ENCODE data around the gene BDH1.

- TF ChIP-seq CTCF (IDR thresholded peaks at IDR 0.05; ENCODE audit: control extremely low read depth in 1 of 3, insufficient read depth in 1 of 3, low read depth in 1 of 3, low read length in 3 of 3) (no peak), HDAC6 (IDR thresholded peaks at IDR 0.05; ENCODE audit: low read depth, low read length) (no peak), SIX5 (IDR thresholded peaks at IDR 0.05; ENCODE audit: low read depth, low read length) (no peak), ATF3 (IDR thresholded peaks at IDR 0.05; ENCODE audit: insufficient read depth, low read depth, low read length) (no peak), JUN (IDR thresholded peaks at IDR 0.05; ENCODE audit: low read depth, low read length) (no peak), POLR2AphosphoS5 (IDR thresholded peaks at IDR 0.05; ENCODE audit: low read depth, low read length) (no peak), RAD21 (IDR thresholded peaks at IDR 0.05 in 1 of 2, conservative IDR thresholded peaks at IDR 0.05 in 1 of 2; ENCODE audit: low read depth in 2 of 2, low read length in 2 of 2) (no peak), HDAC2 (IDR thresholded peaks at IDR 0.05; ENCODE audit: borderline replicate concordance in 1 of 2, low read depth in 2 of 2, low read length in 2 of 2) (no peak), EZH2 (IDR thresholded peaks at IDR 0.05; ENCODE audit: low read depth, low read length, severe bottlenecking) (no peak), TCF12 (IDR thresholded peaks at IDR 0.05; ENCODE audit: low read depth, low read length) (no peak), POLR2A (IDR thresholded peaks at IDR 0.05; ENCODE audit: control extremely low read depth in 1 of 2, low read depth in 2 of 2, low read length in 2 of 2) (no peak), CEBPB (IDR thresholded peaks at IDR 0.05; ENCODE audit: low read depth, low read length) (no peak), CREB1 (IDR thresholded peaks at IDR 0.05) (no peak), USF2 (IDR thresholded peaks at IDR 0.05; ENCODE audit: low read length) (no peak)
Observed at GRCh38 chr3:197493049-197493448, 62.7 kb downstream of the BDH1 start.
